ENCODE measurements around the gene DTHD1. TPM values are rescaled to one million over a fixed set of nuclear protein-coding genes. Genes with fewer than 3 reads are reported as not detected.

DTHD1 gene
- total and polyA plus RNA-seq, 11 donors, result 0.14 to 0.83 TPM; not detected in 9

DNA sequence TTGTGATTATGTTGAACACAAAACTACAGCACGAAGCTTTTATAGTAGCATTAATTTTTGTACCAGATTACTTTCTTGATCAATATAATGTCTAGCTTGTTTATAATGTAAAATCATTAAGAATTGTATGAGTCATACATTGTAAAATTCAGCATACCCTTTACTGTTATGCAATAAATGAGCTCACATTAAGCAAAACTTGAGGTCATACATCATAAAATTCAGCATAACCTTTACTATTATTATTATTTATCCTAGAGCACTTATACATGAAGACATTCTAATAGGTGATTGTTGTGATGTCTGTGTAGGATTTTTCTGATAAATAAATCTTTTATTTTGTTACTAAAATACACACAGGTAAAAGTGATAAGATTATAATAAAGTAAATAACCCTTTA, 49.4 kb downstream of the DTHD1 start:
- ATAC-seq (no peak), DNase-seq (no peak)
- no peaks in the 10 kb centered on the region for H3K36me3 ChIP-seq
- TF ChIP-seq POLR2A (IDR thresholded peaks at IDR 0.05), result no peak
- TF ChIP-seq, protein P1, sequence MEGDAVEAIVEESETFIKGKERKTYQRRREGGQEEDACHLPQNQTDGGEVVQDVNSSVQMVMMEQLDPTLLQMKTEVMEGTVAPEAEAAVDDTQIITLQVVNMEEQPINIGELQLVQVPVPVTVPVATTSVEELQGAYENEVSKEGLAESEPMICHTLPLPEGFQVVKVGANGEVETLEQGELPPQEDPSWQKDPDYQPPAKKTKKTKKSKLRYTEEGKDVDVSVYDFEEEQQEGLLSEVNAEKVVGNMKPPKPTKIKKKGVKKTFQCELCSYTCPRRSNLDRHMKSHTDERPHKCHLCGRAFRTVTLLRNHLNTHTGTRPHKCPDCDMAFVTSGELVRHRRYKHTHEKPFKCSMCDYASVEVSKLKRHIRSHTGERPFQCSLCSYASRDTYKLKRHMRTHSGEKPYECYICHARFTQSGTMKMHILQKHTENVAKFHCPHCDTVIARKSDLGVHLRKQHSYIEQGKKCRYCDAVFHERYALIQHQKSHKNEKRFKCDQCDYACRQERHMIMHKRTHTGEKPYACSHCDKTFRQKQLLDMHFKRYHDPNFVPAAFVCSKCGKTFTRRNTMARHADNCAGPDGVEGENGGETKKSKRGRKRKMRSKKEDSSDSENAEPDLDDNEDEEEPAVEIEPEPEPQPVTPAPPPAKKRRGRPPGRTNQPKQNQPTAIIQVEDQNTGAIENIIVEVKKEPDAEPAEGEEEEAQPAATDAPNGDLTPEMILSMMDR (IDR thresholded peaks at IDR 0.05), result no peak
- 81 to 93% (median 83%) methylated on average over 1 of the region's 1 CpG for WGBS, 4 donors
- peaks cover 0 to 8% (median 0%) of the 10 kb centered on the region in 12 donors for H3K4me1 ChIP-seq
- H3K27ac ChIP-seq, result no peak overlapping the region
- no peaks in the 10 kb centered on the region for H3K27me3 ChIP-seq
- intact Hi-C loops (cut with DNase I), result no loop called here
- H3K9me3 ChIP-seq, result no peaks in the 10 kb centered on the region
- H3K4me3 ChIP-seq, result no peak overlapping the region

DNA sequence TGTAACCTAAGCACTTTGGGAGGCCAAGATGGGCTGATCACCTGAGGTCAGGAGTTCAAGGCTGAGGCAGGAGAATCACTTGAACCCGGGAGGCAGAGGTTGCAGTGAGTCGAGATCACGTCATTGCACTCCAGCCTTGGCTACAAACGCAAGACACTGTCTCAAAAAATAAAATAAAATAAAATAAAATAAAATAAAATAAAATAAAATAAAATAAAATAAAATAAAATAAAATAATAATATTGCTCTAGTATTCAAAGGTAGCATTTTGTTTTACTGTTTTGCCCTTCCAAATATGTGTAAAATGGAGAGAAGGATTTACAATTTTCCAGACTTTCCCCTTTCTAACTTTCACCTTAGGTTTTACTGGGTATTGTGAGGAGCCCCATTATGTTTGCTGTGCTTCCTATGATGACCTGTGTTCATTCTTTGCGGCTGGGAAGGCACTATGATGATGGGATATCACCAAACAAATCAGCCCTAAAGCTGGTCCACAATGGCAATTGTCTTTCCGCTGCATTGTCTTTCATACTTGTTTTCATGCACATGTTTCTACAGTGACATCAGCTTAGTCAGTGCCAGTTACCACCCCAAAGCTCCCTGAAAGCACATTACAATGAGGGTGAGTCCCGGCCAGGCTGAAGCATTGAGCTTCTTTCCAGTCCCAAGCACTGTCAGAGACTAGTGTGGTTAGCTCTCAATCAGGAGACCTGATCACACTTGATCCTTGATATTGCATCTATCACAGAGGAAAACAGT, 50.8 kb downstream of the DTHD1 start:
- no peak for ATAC-seq
- Histone ChIP-seq H3K36me3 (no peaks in the 10 kb centered on the region), H3K27me3 (no peaks in the 10 kb centered on the region), H3K9me3 (no peaks in the 10 kb centered on the region), H3K4me1 (no peaks in the 10 kb centered on the region), H3K27ac (no peak overlapping the region), H3K4me3 (no peak overlapping the region)
- no peak for DNase-seq
- intact Hi-C loops (cut with DNase I), result no loop called here
- no peak for TF ChIP-seq POLR2A (IDR thresholded peaks at IDR 0.05)
- TF ChIP-seq, protein P1 (IDR thresholded peaks at IDR 0.05), result no peak
- WGBS, 4 donors, result 75 to 83% (median 81%) methylated on average over 7 of the region's 7 CpGs

DNA sequence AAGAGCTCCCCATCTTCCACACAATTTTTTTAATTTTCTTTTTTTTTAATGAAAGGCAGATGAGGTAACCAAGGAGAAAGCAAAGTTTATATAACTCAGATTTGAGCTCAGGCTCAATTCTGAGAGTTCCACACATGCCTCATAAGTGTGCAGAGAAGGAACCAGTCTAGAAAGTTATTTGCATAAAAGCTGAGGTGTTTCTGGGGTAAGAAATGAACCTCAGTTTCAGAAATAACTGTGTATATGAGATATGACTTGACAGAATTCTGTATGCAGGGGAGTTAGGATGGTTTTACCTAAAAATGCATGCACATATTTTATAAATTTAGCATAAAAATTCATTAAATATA, 51.3 kb downstream of the DTHD1 start:
- H3K4me1 ChIP-seq, result peaks cover 0 to 4% (median 0%) of the 10 kb centered on the region in 12 donors
- no peak overlapping the region for H3K4me3 ChIP-seq
- no peaks in the 10 kb centered on the region for H3K36me3 ChIP-seq
- ATAC-seq (no peak), DNase-seq (no peak)
- no peaks in the 10 kb centered on the region for H3K27me3 ChIP-seq
- no peak overlapping the region for H3K27ac ChIP-seq
- no peaks in the 10 kb centered on the region for H3K9me3 ChIP-seq
- TF ChIP-seq, protein P1 (IDR thresholded peaks at IDR 0.05), result no peak
- TF ChIP-seq POLR2A (IDR thresholded peaks at IDR 0.05), result no peak
- intact Hi-C loops (cut with DNase I), result no loop called here

DNA sequence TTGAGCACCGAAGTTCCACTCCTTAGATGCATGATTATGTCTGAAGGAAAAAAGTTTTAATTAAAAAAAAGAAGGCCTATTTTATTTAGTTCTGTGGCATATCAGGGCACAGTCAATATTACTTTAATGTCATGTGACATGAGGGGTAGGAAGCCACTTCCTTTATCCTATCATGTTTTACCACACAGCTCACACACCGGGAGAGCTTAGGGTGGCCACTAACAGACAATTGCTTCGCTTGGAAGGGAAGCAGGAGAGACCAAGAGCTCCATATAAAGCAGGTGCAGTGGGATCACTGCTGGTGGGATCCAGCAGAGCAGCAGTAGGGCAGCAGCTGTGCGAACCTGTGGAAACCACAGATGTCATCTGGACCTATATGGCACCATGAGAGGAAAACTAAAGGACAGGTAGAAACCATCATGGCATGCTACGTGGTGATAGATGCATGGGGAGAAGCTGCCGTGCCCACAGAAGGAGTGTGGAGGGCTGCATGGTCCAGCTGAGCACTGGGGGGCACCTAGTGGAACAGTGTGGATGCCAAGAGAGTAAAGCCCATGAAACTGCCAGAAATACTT, 52.0 kb downstream of the DTHD1 start:
- TF ChIP-seq, protein P1 (IDR thresholded peaks at IDR 0.05), result no peak
- no peak for TF ChIP-seq POLR2A (IDR thresholded peaks at IDR 0.05)
- Histone ChIP-seq H3K36me3 (no peaks in the 10 kb centered on the region), H3K4me3 (no peak overlapping the region), H3K9me3 (no peaks in the 10 kb centered on the region), H3K27me3 (no peaks in the 10 kb centered on the region), H3K4me1 (peaks cover 0 to 4% (median 0%) of the 10 kb centered on the region in 12 donors), H3K27ac (no peak overlapping the region)
- DNase-seq, result no peak
- intact Hi-C loops (cut with DNase I), result no loop called here
- 80 to 85% (median 82%) methylated on average over 6 of the region's 6 CpGs for WGBS, 4 donors
- no peak for ATAC-seq

Data from heart left ventricle (tissue), 16 donors.